ENCODE results near the gene MTHFD1L.
"Not testable (repeated sequence)": the region's sequence is repeated elsewhere in the genome, so short reads cannot be mapped to it uniquely, and the experiment has no call there.

- not testable (repeated sequence) for TF ChIP-seq ZNF70 (CRISPR knock-in tag; IDR thresholded peaks at IDR 0.05); ZFP3 (CRISPR knock-in tag; IDR thresholded peaks at IDR 0.05); PATZ1 (CRISPR knock-in tag; IDR thresholded peaks at IDR 0.05; ENCODE audit: borderline replicate concordance); ARNTL (CRISPR knock-in tag; IDR thresholded peaks at IDR 0.05; ENCODE audit: borderline replicate concordance, low read depth); RARB (CRISPR knock-in tag; IDR thresholded peaks at IDR 0.05); CSDC2 (CRISPR knock-in tag; IDR thresholded peaks at IDR 0.05)
These were observed 221.6 kb downstream of the MTHFD1L start for GRCh38 chr6:151087055-151087454.

All from SK-N-SH treated with all-trans-retinoic acid at 6 μM for 48 hours (cell line).